HepG2 (cell line): ENCODE measurements around the gene DYNC2H1. TPM values are rescaled to one million over a fixed set of nuclear protein-coding genes. Genes with fewer than 3 reads are reported as not detected.

Experiments used
- DBP ChIP-seq: sonication (generic); formaldehyde crosslinking; IDR thresholded peaks from 2 replicates; pipeline ENCODE4 v1.4.0; 2020; ENCODE audit warnings: missing genetic modification reagents; ENCODE audit errors: not compliant biosample characterization
- EP300 ChIP-seq, 3 experiments: sonication (generic) in 1 of 3; formaldehyde crosslinking in 1 of 3; IDR thresholded peaks; 2 replicates each; pipeline versions ENCODE4 v1.5.1 to v1.6.1; 2011 to 2020; ENCODE audit warnings: low read depth in 2 of 3, low read length in 2 of 3, borderline replicate concordance in 1 of 3, improper control_type of control experiment in 1 of 3, mild to moderate bottlenecking in 1 of 3, missing genetic modification reagents in 1 of 3, moderate library complexity in 1 of 3
- HDAC2 ChIP-seq: sonication (generic); formaldehyde crosslinking; IDR thresholded peaks from 2 replicates; pipeline ENCODE4 v1.4.0; 2020; ENCODE audit warnings: missing genetic modification reagents
- HMGXB4 ChIP-seq, 2 experiments: sonication (generic) in 1 of 2; formaldehyde crosslinking in 1 of 2; IDR thresholded peaks; 2 replicates each; pipeline versions ENCODE4 v1.4.0 to v1.6.1; 2018 to 2020; ENCODE audit warnings: missing genetic modification reagents in 2 of 2, borderline replicate concordance in 1 of 2, low read depth in 1 of 2, mild to moderate bottlenecking in 1 of 2, missing biosample characterization in 1 of 2
- MYC ChIP-seq: sonication (generic); formaldehyde crosslinking; IDR thresholded peaks from 2 replicates; pipeline ENCODE4 v1.9.0; 2021; ENCODE audit warnings: missing genetic modification reagents, borderline replicate concordance
- PHF21A ChIP-seq: sonication (generic); formaldehyde crosslinking; IDR thresholded peaks from 2 replicates; pipeline ENCODE4 v1.5.0; 2020; ENCODE audit warnings: mild to moderate bottlenecking, missing genetic modification reagents
- PRDM15 ChIP-seq: sonication (generic); formaldehyde crosslinking; IDR thresholded peaks from 2 replicates; pipeline ENCODE4 v1.4.0; 2020; ENCODE audit warnings: missing genetic modification reagents
- TAF15 ChIP-seq: fragments of 200-400 bp; formaldehyde crosslinking; IDR thresholded peaks from one replicate; pipeline ENCODE4 v1.6.1; 2018; ENCODE audit warnings: mild to moderate bottlenecking, low read depth, low read length; ENCODE audit not compliant: poor library complexity, severe bottlenecking
- TCF7 ChIP-seq: sonication (generic); IDR thresholded peaks from 2 replicates; pipeline ENCODE4 v1.6.1; 2016; ENCODE audit warnings: antibody characterized with exemption, low read depth
- ZBTB38 ChIP-seq: sonication (generic); formaldehyde crosslinking; IDR thresholded peaks from 2 replicates; pipeline ENCODE4 v1.5.1; 2020; ENCODE audit warnings: mild to moderate bottlenecking, missing genetic modification reagents
- ZNF136 ChIP-seq: sonication (generic); formaldehyde crosslinking; IDR thresholded peaks from 2 replicates; pipeline ENCODE4 v1.8.1; 2022; ENCODE audit warnings: low read depth, mild to moderate bottlenecking, moderate library complexity, missing genetic modification reagents
- ZNF20 ChIP-seq: sonication (generic); formaldehyde crosslinking; IDR thresholded peaks from 2 replicates; pipeline ENCODE4 v1.4.0; 2020; ENCODE audit warnings: mild to moderate bottlenecking, moderate library complexity, missing genetic modification reagents
- ZNF557 ChIP-seq: sonication (generic); formaldehyde crosslinking; IDR thresholded peaks from 2 replicates; pipeline ENCODE4 v1.4.0; 2020; ENCODE audit warnings: missing genetic modification reagents
- ZNF574 ChIP-seq: sonication (generic); formaldehyde crosslinking; IDR thresholded peaks from 2 replicates; pipeline ENCODE4 v1.4.0; 2020; ENCODE audit warnings: missing genetic modification reagents
- ZNF83 ChIP-seq: sonication (generic); formaldehyde crosslinking; IDR thresholded peaks from 2 replicates; pipeline ENCODE4 v1.4.0; 2020; ENCODE audit warnings: missing genetic modification reagents, mild to moderate bottlenecking, borderline replicate concordance
- ZNF891 ChIP-seq: sonication (generic); formaldehyde crosslinking; IDR thresholded peaks from 2 replicates; pipeline ENCODE4 v1.5.0; 2020; ENCODE audit warnings: mild to moderate bottlenecking, missing genetic modification reagents
- polyA plus RNA-seq, 8 experiments: library from polyadenylated mRNA; depleted of rRNA in 3 of 8; stranded (reverse) in 7 of 8; unstranded in 1 of 8; fragments of >200 nt; fragmentation: Illumina TruSeq in 4 of 8; extraction: Trizol in 4 of 8; gene quantifications; 2 replicates each; pipeline versions ENCODE4 v1.2.1 to v1.2.3, GENCODE V29; 2011 to 2016; ENCODE audit warnings: low read depth in 4 of 8, missing spikeins in 1 of 8, mixed read lengths in 1 of 8; ENCODE audit not compliant: insufficient read depth in 1 of 8
- total RNA-seq, 5 experiments: library from RNA; depleted of rRNA; stranded (reverse); fragments of >200 nt; fragmentation: Illumina TruSeq; extraction: Trizol; gene quantifications; 2 replicates each; pipeline ENCODE4 v1.2.3, GENCODE V29; 2016; ENCODE audit warnings: low read depth in 1 of 5

DYNC2H1 gene
- total and polyA plus RNA-seq, 2 of the 13 experiments (the other 11 are each of a cell fraction or from before 2014, with no cell fraction given): 0.49 to 0.66 TPM

GRCh38 chr11:103108933-103109817 is at the start of gene DYNC2H1 (continued):
- peak in 1 of 2 experiments; percentile 12; a peak in 1 of 4 replicates for TF ChIP-seq EP300 (IDR thresholded peaks at IDR 0.05; ENCODE audit: low read depth in 2 of 2, low read length in 2 of 2)
- no peak for TF ChIP-seq EP300 (CRISPR knock-in tag; IDR thresholded peaks at IDR 0.05; ENCODE audit: borderline replicate concordance)
- TF ChIP-seq PHF21A (CRISPR knock-in tag): no peak
- TF ChIP-seq ZNF20 (CRISPR knock-in tag): no peak
- peak; percentile 47; the same call in 1 of the 2 replicates for TF ChIP-seq ZBTB38
- peak; percentile 48; the same call in 1 of the 2 replicates for TF ChIP-seq HDAC2 (CRISPR knock-in tag)
- TF ChIP-seq TAF15: no peak
- no peak for TF ChIP-seq TCF7
- peak; percentile 63 to 74; a peak in 3 of 4 replicates for TF ChIP-seq HMGXB4 (CRISPR knock-in tag; IDR thresholded peaks at IDR 0.05; ENCODE audit: borderline replicate concordance in 1 of 2, low read depth in 1 of 2)
- no peak for TF ChIP-seq ZNF557
- no peak for TF ChIP-seq ZNF83 (CRISPR knock-in tag)
- TF ChIP-seq DBP (CRISPR knock-in tag): no peak
- no peak for TF ChIP-seq PRDM15 (CRISPR knock-in tag)
- no peak for TF ChIP-seq ZNF891
- peak; percentile 69; the same call in 1 of the 2 replicates for TF ChIP-seq MYC (CRISPR knock-in tag)
- TF ChIP-seq ZNF574: peak; percentile 75
- no peak for TF ChIP-seq ZNF136 (CRISPR knock-in tag)
